ENCODE data around the gene SLC6A11. TPM values are rescaled to one million over a fixed set of nuclear protein-coding genes. Genes with fewer than 3 reads are reported as not detected.
A peak's percentile ranks its signal among the peaks of the same experiment; 100 is the strongest.

The SLC6A11 gene
- total RNA-seq, 4 donors from 2014 or later, result 1.8 to 7.8 (median 5.3) TPM

GRCh38 chr3:10933021-10933420 lies 117.0 kb downstream of the SLC6A11 start:
- H3K4me3 ChIP-seq (ENCODE audit: low read depth, poor library complexity, severe bottlenecking), result no peak overlapping the region
- 90 to 94% methylated on average over 8 of the region's 8 CpGs for WGBS, 2 donors
- intact Hi-C loops (cut with DNase I; ENCODE audit: low total_unique reads), result no loop called here
- DNase-seq (ENCODE audit: low spot score in 2 of 2), result peak in 1 of 2 donors; percentile 25
- no peak for TF ChIP-seq CTCF (IDR thresholded peaks at IDR 0.05)
- no peak for TF ChIP-seq POLR2A (IDR thresholded peaks at IDR 0.05)

- no peak overlapping the region for H3K4me3 ChIP-seq (ENCODE audit: low read depth, poor library complexity, severe bottlenecking)
- peak in 1 of 2 donors; percentile 63 for DNase-seq (ENCODE audit: low spot score in 2 of 2)
- TF ChIP-seq CTCF (IDR thresholded peaks at IDR 0.05) (no peak), POLR2A (IDR thresholded peaks at IDR 0.05) (no peak)
- WGBS, 2 donors, result 68 to 75% methylated on average over 1 of the region's 1 CpG
- intact Hi-C loops (cut with DNase I; ENCODE audit: low total_unique reads), result no loop called here
Measured at GRCh38 chr3:10933470-10933804, 117.4 kb downstream of the SLC6A11 start.

GRCh38 chr3:10933805-10934481 lies 117.9 kb downstream of the SLC6A11 start:
- no peak overlapping the region for H3K4me3 ChIP-seq (ENCODE audit: low read depth, poor library complexity, severe bottlenecking)
- TF ChIP-seq CTCF (IDR thresholded peaks at IDR 0.05) (no peak), POLR2A (IDR thresholded peaks at IDR 0.05) (no peak)
- DNase-seq (ENCODE audit: low spot score in 2 of 2), result peak in 1 of 2 donors; percentile 81
- 59 to 75% methylated on average over 19 of the region's 19 CpGs for WGBS, 2 donors
- intact Hi-C loops (cut with DNase I; ENCODE audit: low total_unique reads), result no loop called here

- TF ChIP-seq POLR2A (IDR thresholded peaks at IDR 0.05) (no peak), CTCF (IDR thresholded peaks at IDR 0.05) (no peak)
- no peak overlapping the region for H3K4me3 ChIP-seq (ENCODE audit: low read depth, poor library complexity, severe bottlenecking)
- WGBS, 2 donors, result 88 to 93% methylated on average over 12 of the region's 12 CpGs
- peak in 1 of 2 donors; percentile 63 for DNase-seq (ENCODE audit: low spot score in 2 of 2)
- intact Hi-C loops (cut with DNase I; ENCODE audit: low total_unique reads), result no loop called here
Measured at GRCh38 chr3:10935028-10935427, 119.0 kb downstream of the SLC6A11 start.

GRCh38 chr3:10935846-10936631 lies 120.0 kb downstream of the SLC6A11 start:
- peak in 1 of 2 donors; percentile 74 for DNase-seq (ENCODE audit: low spot score in 2 of 2)
- 48 to 50% methylated on average over 9 of the region's 9 CpGs for WGBS, 2 donors
- H3K4me3 ChIP-seq (ENCODE audit: low read depth, poor library complexity, severe bottlenecking), result no peak overlapping the region
- TF ChIP-seq POLR2A (IDR thresholded peaks at IDR 0.05) (no peak), CTCF (IDR thresholded peaks at IDR 0.05) (no peak)
- intact Hi-C loops (cut with DNase I; ENCODE audit: low total_unique reads), result no loop called here

All from lower leg skin (tissue), 4 donors.